ENCODE measurements around the gene CRISP2. TPM values are rescaled to one million over a fixed set of nuclear protein-coding genes. Genes with fewer than 3 reads are reported as not detected.
"Not testable (repeated sequence)": the region's sequence is repeated elsewhere in the genome, so short reads cannot be mapped to it uniquely, and the experiment has no call there.

The CRISP2 gene
- total and polyA plus RNA-seq, 4 experiments from 2014 or later = not detected

GRCh38 chr6:49668083-49668511, 45.2 kb downstream of the CRISP2 start:
- Mint-ChIP-seq H3K27me3 (no peaks in the 10 kb centered on the region), H3K4me3 (no peak overlapping the region), H3K36me3 (no peaks in the 10 kb centered on the region), H3K9me3 (peaks cover 0 to 9% (median 4%) of the 10 kb centered on the region in 8 donors), H3K27ac (no peak overlapping the region), H3K4me1 (no peaks in the 10 kb centered on the region)
- Histone ChIP-seq H3K27me3 (ENCODE audit: insufficient read depth, low read length) (no peaks in the 10 kb centered on the region), H3K36me3 (ENCODE audit: insufficient read depth, low read length) (no peaks in the 10 kb centered on the region), H3K4me1 (ENCODE audit: insufficient read depth, low read length) (no peaks in the 10 kb centered on the region), H3K27ac (ENCODE audit: low read depth, low read length) (no peak overlapping the region), H3K4me3 (ENCODE audit: low read length in 2 of 2) (no peak overlapping the region), H3K9me3 (ENCODE audit: control insufficient read depth in 1 of 2, low read length in 2 of 2) (no peaks in the 10 kb centered on the region)
- CTCF ChIA-PET (ENCODE audit: partially characterized antibody) = no interaction called here
- intact Hi-C loops (cut with micrococcal nuclease) = no loop called here
- no peak for DNase-seq
- POLR2A ChIA-PET (ENCODE audit: partially characterized antibody) = no interaction called here

GRCh38 chr6:49666930-49667757, 46.2 kb downstream of the CRISP2 start:
- no peak overlapping the region for H3K4me3 Mint-ChIP-seq

GRCh38 chr6:49666480-49666879, 46.9 kb downstream of the CRISP2 start:
- no peak overlapping the region for H3K27ac ChIP-seq (ENCODE audit: low read depth, low read length)
- ChIA-PET POLR2A (ENCODE audit: partially characterized antibody) (no interaction called here), CTCF (ENCODE audit: partially characterized antibody) (no interaction called here)
- no peaks in the 10 kb centered on the region for H3K4me1 ChIP-seq (ENCODE audit: insufficient read depth, low read length)
- no peak for DNase-seq
- Mint-ChIP-seq H3K4me3 (no peak overlapping the region), H3K27me3 (no peaks in the 10 kb centered on the region), H3K27ac (no peak overlapping the region), H3K9me3 (peaks cover 0 to 3% (median 2%) of the 10 kb centered on the region in 8 donors), H3K36me3 (no peaks in the 10 kb centered on the region), H3K4me1 (no peaks in the 10 kb centered on the region)
- H3K36me3 ChIP-seq (ENCODE audit: insufficient read depth, low read length) = no peaks in the 10 kb centered on the region
- no peaks in the 10 kb centered on the region for H3K9me3 ChIP-seq (ENCODE audit: control insufficient read depth in 1 of 2, low read length in 2 of 2)
- intact Hi-C loops (cut with micrococcal nuclease) = no loop called here
- no peak overlapping the region for H3K4me3 ChIP-seq (ENCODE audit: low read length in 2 of 2)
- no peaks in the 10 kb centered on the region for H3K27me3 ChIP-seq (ENCODE audit: insufficient read depth, low read length)

More at GRCh38 chr6:49666930-49667757, 46.2 kb downstream of the CRISP2 start:
- H3K4me1 Mint-ChIP-seq = no peaks in the 10 kb centered on the region
- H3K9me3 Mint-ChIP-seq = peaks cover 0 to 9% (median 3%) of the 10 kb centered on the region in 8 donors
- H3K27me3 ChIP-seq (ENCODE audit: insufficient read depth, low read length) = no peaks in the 10 kb centered on the region
- H3K36me3 ChIP-seq (ENCODE audit: insufficient read depth, low read length) = no peaks in the 10 kb centered on the region
- intact Hi-C loops (cut with micrococcal nuclease) = no loop called here
- H3K27me3 Mint-ChIP-seq = no peaks in the 10 kb centered on the region
- CTCF ChIA-PET (ENCODE audit: partially characterized antibody) = no interaction called here
- H3K9me3 ChIP-seq (ENCODE audit: control insufficient read depth in 1 of 2, low read length in 2 of 2) = no peaks in the 10 kb centered on the region
- no peaks in the 10 kb centered on the region for H3K4me1 ChIP-seq (ENCODE audit: insufficient read depth, low read length)
- no peak overlapping the region for H3K4me3 ChIP-seq (ENCODE audit: low read length in 2 of 2)
- POLR2A ChIA-PET (ENCODE audit: partially characterized antibody) = no interaction called here
- no peak for DNase-seq
- H3K27ac Mint-ChIP-seq = no peak overlapping the region
- H3K36me3 Mint-ChIP-seq = no peaks in the 10 kb centered on the region
- no peak overlapping the region for H3K27ac ChIP-seq (ENCODE audit: low read depth, low read length)

- Mint-ChIP-seq H3K36me3 (no peaks in the 10 kb centered on the region), H3K27ac (no peak overlapping the region), H3K4me1 (no peaks in the 10 kb centered on the region), H3K9me3 (peaks cover 0 to 3% (median 0%) of the 10 kb centered on the region in 8 donors), H3K4me3 (no peak overlapping the region), H3K27me3 (no peaks in the 10 kb centered on the region)
- no peaks in the 10 kb centered on the region for H3K36me3 ChIP-seq (ENCODE audit: insufficient read depth, low read length)
- no peak for DNase-seq
- CTCF ChIA-PET (ENCODE audit: partially characterized antibody) = no interaction called here
- H3K9me3 ChIP-seq (ENCODE audit: control insufficient read depth in 1 of 2, low read length in 2 of 2) = no peaks in the 10 kb centered on the region
- H3K27ac ChIP-seq (ENCODE audit: low read depth, low read length) = no peak overlapping the region
- intact Hi-C loops (cut with micrococcal nuclease) = no loop called here
- H3K27me3 ChIP-seq (ENCODE audit: insufficient read depth, low read length) = no peaks in the 10 kb centered on the region
- POLR2A ChIA-PET (ENCODE audit: partially characterized antibody) = no interaction called here
- H3K4me1 ChIP-seq (ENCODE audit: insufficient read depth, low read length) = no peaks in the 10 kb centered on the region
- H3K4me3 ChIP-seq (ENCODE audit: low read length in 2 of 2) = no peak overlapping the region
Observed at GRCh38 chr6:49664817-49665216, 48.5 kb downstream of the CRISP2 start.

- H3K27me3 Mint-ChIP-seq; H3K4me1 Mint-ChIP-seq; DNase-seq; H3K36me3 ChIP-seq (ENCODE audit: insufficient read depth, low read length); H3K27ac ChIP-seq (ENCODE audit: low read depth, low read length); H3K27ac Mint-ChIP-seq; H3K9me3 ChIP-seq (ENCODE audit: control insufficient read depth in 1 of 2, low read length in 2 of 2); CTCF ChIA-PET (ENCODE audit: partially characterized antibody); H3K9me3 Mint-ChIP-seq; H3K27me3 ChIP-seq (ENCODE audit: insufficient read depth, low read length); H3K4me3 ChIP-seq (ENCODE audit: low read length in 2 of 2); intact Hi-C loops (cut with micrococcal nuclease); H3K36me3 Mint-ChIP-seq; POLR2A ChIA-PET (ENCODE audit: partially characterized antibody); H3K4me1 ChIP-seq (ENCODE audit: insufficient read depth, low read length); H3K4me3 Mint-ChIP-seq: not testable (repeated sequence)
Observed at GRCh38 chr6:49664054-49664453, 49.3 kb downstream of the CRISP2 start.

- Histone ChIP-seq H3K36me3 (ENCODE audit: insufficient read depth, low read length) (no peaks in the 10 kb centered on the region), H3K4me3 (ENCODE audit: low read length in 2 of 2) (no peak overlapping the region), H3K27me3 (ENCODE audit: insufficient read depth, low read length) (no peaks in the 10 kb centered on the region), H3K27ac (ENCODE audit: low read depth, low read length) (no peak overlapping the region), H3K4me1 (ENCODE audit: insufficient read depth, low read length) (no peaks in the 10 kb centered on the region), H3K9me3 (ENCODE audit: control insufficient read depth in 1 of 2, low read length in 2 of 2) (no peaks in the 10 kb centered on the region)
- DNase-seq = no peak
- H3K4me1 Mint-ChIP-seq = no peaks in the 10 kb centered on the region
- no peak overlapping the region for H3K27ac Mint-ChIP-seq
- H3K9me3 Mint-ChIP-seq = peaks cover 0 to 5% (median 2%) of the 10 kb centered on the region in 8 donors
- no peaks in the 10 kb centered on the region for H3K36me3 Mint-ChIP-seq
- POLR2A ChIA-PET (ENCODE audit: partially characterized antibody) = no interaction called here
- no peak overlapping the region for H3K4me3 Mint-ChIP-seq
- peaks cover 0 to 3% of the 10 kb centered on the region in 2 donors for H3K27me3 Mint-ChIP-seq
- CTCF ChIA-PET (ENCODE audit: partially characterized antibody) = no interaction called here
- intact Hi-C loops (cut with micrococcal nuclease) = no loop called here
Observed at GRCh38 chr6:49662892-49663261, 50.5 kb downstream of the CRISP2 start.

GRCh38 chr6:49662231-49662891, 51.0 kb downstream of the CRISP2 start:
- Histone ChIP-seq H3K27ac (ENCODE audit: low read depth, low read length) (no peak overlapping the region), H3K36me3 (ENCODE audit: insufficient read depth, low read length) (no peaks in the 10 kb centered on the region), H3K4me1 (ENCODE audit: insufficient read depth, low read length) (no peaks in the 10 kb centered on the region), H3K9me3 (ENCODE audit: control insufficient read depth in 1 of 2, low read length in 2 of 2) (no peaks in the 10 kb centered on the region), H3K27me3 (ENCODE audit: insufficient read depth, low read length) (no peaks in the 10 kb centered on the region), H3K4me3 (ENCODE audit: low read length in 2 of 2) (no peak overlapping the region)
- peaks cover 0 to 3% of the 10 kb centered on the region in 2 donors for H3K27me3 Mint-ChIP-seq
- H3K4me3 Mint-ChIP-seq = no peak overlapping the region
- CTCF ChIA-PET (ENCODE audit: partially characterized antibody) = no interaction called here
- POLR2A ChIA-PET (ENCODE audit: partially characterized antibody) = no interaction called here
- no peak for DNase-seq
- no peaks in the 10 kb centered on the region for H3K36me3 Mint-ChIP-seq
- no peaks in the 10 kb centered on the region for H3K4me1 Mint-ChIP-seq
- peaks cover 0 to 5% (median 2%) of the 10 kb centered on the region in 8 donors for H3K9me3 Mint-ChIP-seq
- intact Hi-C loops (cut with micrococcal nuclease) = no loop called here
- H3K27ac Mint-ChIP-seq = no peak overlapping the region

All from CD4-positive, alpha-beta memory T cell (primary cell).